Activated naive CD4-positive, alpha-beta T cell treated with anti-CD3 and anti-CD28 coated beads, Interleukin-2, amount 50 U/mL, for 72 hours (primary cell): ENCODE data around the gene CCDC40. TPM values are rescaled to one million over a fixed set of nuclear protein-coding genes. Genes with fewer than 3 reads are reported as not detected.

Source experiments
- ATAC-seq, 2 donors: fragments of 150-1000 bp; cut with Tn5 transposase; 2 replicates each; pipeline ENCODE4 v1.10.0; 2021; ENCODE audit warnings: mild to moderate bottlenecking in 2 of 2, moderate library complexity in 2 of 2
- DNase-seq, 2 donors: peaks; one replicate each; pipeline ENCODE4 v3.0.0; 2021 to 2022; ENCODE audit warnings: low spot score in 2 of 2
- H3K27ac Mint-ChIP-seq, 2 donors: one replicate each; pipeline ENCODE4 v1.8.0; 2022; ENCODE audit warnings: mild to moderate bottlenecking in 2 of 2, mixed read lengths in 2 of 2
- H3K36me3 Mint-ChIP-seq, 2 donors: one replicate each; pipeline ENCODE4 v1.8.0; 2022; ENCODE audit warnings: mixed read lengths in 2 of 2
- H3K9me3 Mint-ChIP-seq, 2 donors: one replicate each; pipeline ENCODE4 v1.8.0; 2022; ENCODE audit warnings: mixed read lengths in 2 of 2
- total RNA-seq, 2 donors: library from RNA; stranded (reverse); gene quantifications; one replicate each; pipeline ENCODE4 v1.2.3, GENCODE V29; 2022

CCDC40 gene
- total RNA-seq, 2 donors from 2014 or later = 0.45 to 0.50 TPM

- Mint-ChIP-seq H3K9me3 (no peaks in the 10 kb centered on the region), H3K27ac (no peak overlapping the region), H3K36me3 (peaks cover 0 to 8% of the 10 kb centered on the region in 2 donors)
- DNase-seq = no peak
- no peak for ATAC-seq
Observed at GRCh38 chr17:80109713-80110446, 73.4 kb downstream of the CCDC40 start.

GRCh38 chr17:80110447-80110812 is 74.0 kb downstream of the CCDC40 start:
- peaks cover 0 to 11% of the 10 kb centered on the region in 2 donors for H3K36me3 Mint-ChIP-seq
- H3K9me3 Mint-ChIP-seq = peaks cover 0 to 5% of the 10 kb centered on the region in 2 donors
- H3K27ac Mint-ChIP-seq = no peak overlapping the region
- no peak for ATAC-seq
- DNase-seq = no peak

GRCh38 chr17:80110927-80111701 is 74.7 kb downstream of the CCDC40 start:
- Mint-ChIP-seq H3K9me3 (peaks cover 0 to 5% of the 10 kb centered on the region in 2 donors), H3K27ac (no peak overlapping the region), H3K36me3 (peaks cover 0 to 7% of the 10 kb centered on the region in 2 donors)
- DNase-seq = no peak
- ATAC-seq = no peak

DNA sequence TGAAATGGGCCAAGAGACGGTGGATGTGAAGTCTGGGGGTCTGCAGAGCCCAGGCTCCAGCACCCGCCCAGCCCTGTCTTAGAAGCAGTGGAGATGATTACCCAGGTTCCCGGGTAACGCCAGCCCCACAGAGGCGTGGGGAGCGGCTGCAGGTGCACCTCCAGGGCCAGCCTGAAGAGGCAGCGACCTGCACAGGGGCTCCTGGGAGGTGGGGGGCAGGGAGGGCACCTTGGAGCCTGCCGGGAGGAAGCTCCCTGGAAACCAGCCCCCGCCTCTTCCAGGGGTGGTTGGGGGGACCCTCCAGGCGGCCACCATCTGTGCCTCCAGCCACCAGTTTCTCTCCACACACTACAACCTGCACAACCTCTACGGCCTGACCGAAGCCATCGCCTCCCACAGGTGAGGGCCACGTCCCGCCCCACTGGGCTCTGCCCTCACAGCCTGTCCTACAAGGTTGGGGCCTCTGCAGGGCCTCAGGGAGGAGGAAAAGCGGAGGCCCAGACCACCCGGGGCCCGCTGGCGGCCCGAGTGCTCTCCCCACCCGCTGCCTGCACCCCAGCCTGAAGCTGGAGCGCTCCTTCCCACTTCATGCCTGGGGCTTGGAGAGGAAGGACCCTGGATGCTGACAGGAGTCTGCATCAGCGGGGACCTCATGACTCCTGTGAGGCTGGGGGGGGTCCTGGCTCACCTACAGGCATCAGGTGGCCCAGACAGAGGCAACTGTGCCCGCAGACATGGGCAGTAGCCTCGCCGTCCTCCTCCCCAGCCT is 75.4 kb downstream of the CCDC40 start:
- ATAC-seq = peak in 1 of 2 donors; percentile 37
- H3K9me3 Mint-ChIP-seq = peaks cover 0 to 5% of the 10 kb centered on the region in 2 donors
- no peak overlapping the region for H3K27ac Mint-ChIP-seq
- peaks cover 0 to 6% of the 10 kb centered on the region in 2 donors for H3K36me3 Mint-ChIP-seq
- no peak for DNase-seq

DNA sequence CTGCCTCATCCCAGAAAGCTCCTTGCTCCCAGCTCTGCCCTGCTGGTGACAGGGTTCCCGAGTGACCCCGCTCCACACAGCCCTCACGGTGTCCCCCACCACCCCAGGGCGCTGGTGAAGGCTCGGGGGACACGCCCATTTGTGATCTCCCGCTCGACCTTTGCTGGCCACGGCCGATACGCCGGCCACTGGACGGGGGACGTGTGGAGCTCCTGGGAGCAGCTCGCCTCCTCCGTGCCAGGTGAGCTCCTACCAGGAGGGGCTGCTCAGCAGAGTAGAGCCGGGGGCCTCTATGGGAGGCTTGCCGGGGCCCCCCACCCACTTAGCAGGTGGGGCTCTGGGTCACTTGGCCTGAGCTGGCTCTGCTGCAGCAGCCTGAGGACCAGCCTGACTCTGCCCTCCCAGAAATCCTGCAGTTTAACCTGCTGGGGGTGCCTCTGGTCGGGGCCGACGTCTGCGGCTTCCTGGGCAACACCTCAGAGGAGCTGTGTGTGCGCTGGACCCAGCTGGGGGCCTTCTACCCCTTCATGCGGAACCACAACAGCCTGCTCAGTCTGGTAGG is 76.1 kb downstream of the CCDC40 start:
- H3K9me3 Mint-ChIP-seq = peaks cover 0 to 5% of the 10 kb centered on the region in 2 donors
- ATAC-seq = no peak
- no peak for DNase-seq
- H3K36me3 Mint-ChIP-seq = peaks cover 0 to 6% of the 10 kb centered on the region in 2 donors
- H3K27ac Mint-ChIP-seq = no peak overlapping the region

DNA sequence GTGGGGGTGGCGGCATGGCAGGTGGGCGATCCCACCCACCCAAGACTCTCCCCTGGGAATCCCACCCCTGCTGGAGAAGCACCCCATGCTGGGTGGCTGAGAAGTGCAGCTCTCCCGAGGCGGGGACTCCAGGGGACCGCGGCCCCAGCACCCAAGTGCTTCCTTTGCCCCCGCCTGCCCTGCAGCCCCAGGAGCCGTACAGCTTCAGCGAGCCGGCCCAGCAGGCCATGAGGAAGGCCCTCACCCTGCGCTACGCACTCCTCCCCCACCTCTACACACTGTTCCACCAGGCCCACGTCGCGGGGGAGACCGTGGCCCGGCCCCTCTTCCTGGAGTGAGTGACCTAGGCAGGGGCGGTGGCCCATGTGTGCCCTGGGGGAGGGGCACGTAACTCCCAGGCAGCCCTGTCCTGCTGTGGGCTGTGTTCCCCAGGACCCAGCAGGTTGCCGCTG is 76.6 kb downstream of the CCDC40 start:
- DNase-seq (no peak), ATAC-seq (no peak)
- H3K9me3 Mint-ChIP-seq = peaks cover 0 to 5% of the 10 kb centered on the region in 2 donors
- H3K27ac Mint-ChIP-seq = no peak overlapping the region
- H3K36me3 Mint-ChIP-seq = peaks cover 0 to 6% of the 10 kb centered on the region in 2 donors

DNA sequence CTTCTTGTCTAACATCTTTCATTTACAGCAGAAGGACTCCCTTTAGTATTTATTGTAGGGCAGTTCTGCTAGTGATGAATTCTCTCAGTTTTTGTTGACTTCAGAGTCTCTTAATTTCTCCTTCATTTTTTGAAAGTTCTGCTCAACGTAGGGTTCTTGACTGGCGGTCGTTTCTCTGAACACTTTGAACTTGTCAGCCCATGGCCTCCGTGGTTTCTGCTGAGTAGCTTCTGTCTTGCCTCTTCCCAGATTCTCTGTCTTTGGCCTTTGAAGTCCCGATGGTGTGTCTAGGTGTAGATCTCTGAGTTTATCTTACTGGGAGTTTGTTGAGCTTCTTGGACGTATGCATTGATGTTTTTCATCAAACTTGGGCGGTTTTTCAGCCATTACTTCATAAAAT is 78.3 kb downstream of the CCDC40 start:
- no peak for ATAC-seq
- DNase-seq = no peak
- peaks cover 0 to 5% of the 10 kb centered on the region in 2 donors for H3K9me3 Mint-ChIP-seq
- peaks cover 0 to 6% of the 10 kb centered on the region in 2 donors for H3K36me3 Mint-ChIP-seq
- H3K27ac Mint-ChIP-seq = no peak overlapping the region

- ATAC-seq (no peak), DNase-seq (no peak)
- Mint-ChIP-seq H3K9me3 (peaks cover 0 to 5% of the 10 kb centered on the region in 2 donors), H3K27ac (no peak overlapping the region), H3K36me3 (peaks cover 0 to 6% of the 10 kb centered on the region in 2 donors)
Observed at GRCh38 chr17:80115159-80115558, 78.7 kb downstream of the CCDC40 start.

DNA sequence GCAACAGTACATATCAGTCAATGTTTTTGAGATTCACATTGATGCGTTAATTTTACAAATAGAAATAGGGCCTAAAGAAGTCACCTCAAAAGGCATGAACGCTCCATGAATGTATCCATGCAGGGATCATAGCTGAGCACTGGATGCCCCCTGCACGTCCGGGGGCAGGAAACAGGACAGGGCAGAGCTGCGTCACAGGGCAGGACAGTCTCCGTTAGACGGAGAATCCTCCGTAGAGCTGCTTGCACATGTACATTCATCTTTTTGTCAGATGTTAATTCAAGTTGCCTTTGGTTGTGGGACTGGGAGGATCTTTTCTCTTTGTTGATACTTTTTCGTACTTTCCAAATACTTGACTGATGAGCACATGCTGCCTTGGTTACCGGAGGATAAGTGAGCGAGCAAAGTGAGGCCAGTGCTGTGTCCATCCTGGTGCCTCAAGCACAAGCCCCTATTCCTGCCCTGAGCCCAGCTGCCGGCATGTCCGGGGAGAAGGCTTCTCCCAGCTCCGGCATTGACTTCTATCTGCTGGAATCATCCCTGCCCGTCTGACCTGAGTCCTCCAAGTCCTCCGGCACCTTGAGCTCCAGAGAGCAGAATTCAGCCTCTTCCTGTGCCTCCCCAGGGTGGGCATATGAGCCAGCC is 80.0 kb downstream of the CCDC40 start:
- H3K36me3 Mint-ChIP-seq = peaks cover 0 to 6% of the 10 kb centered on the region in 2 donors
- peak in 1 of 2 donors; percentile 43 for DNase-seq
- ATAC-seq = no peak

GRCh38 chr17:80116921-80117380 is 80.5 kb downstream of the CCDC40 start:
- Mint-ChIP-seq H3K27ac (peak overlapping the region in 1 of 2 donors; percentile 50), H3K9me3 (peaks cover 0 to 5% of the 10 kb centered on the region in 2 donors), H3K36me3 (peaks cover 0 to 6% of the 10 kb centered on the region in 2 donors)
- DNase-seq = peak in 1 of 2 donors; percentile 39
- no peak for ATAC-seq

More for the DNA sequence above, 80.0 kb downstream of the CCDC40 start:
- Mint-ChIP-seq H3K27ac (no peak overlapping the region), H3K9me3 (peaks cover 0 to 5% of the 10 kb centered on the region in 2 donors)

GRCh38 chr17:80117491-80118401 is 81.3 kb downstream of the CCDC40 start:
- DNase-seq = peak in 1 of 2 donors; percentile 41
- Mint-ChIP-seq H3K27ac (peak overlapping the region in 1 of 2 donors; percentile 50), H3K36me3 (peaks cover 0 to 6% of the 10 kb centered on the region in 2 donors), H3K9me3 (peaks cover 0 to 5% of the 10 kb centered on the region in 2 donors)
- ATAC-seq = no peak

GRCh38 chr17:80118601-80119270 is 82.3 kb downstream of the CCDC40 start:
- Mint-ChIP-seq H3K36me3 (peaks cover 0 to 6% of the 10 kb centered on the region in 2 donors), H3K27ac (no peak overlapping the region), H3K9me3 (peaks cover 0 to 5% of the 10 kb centered on the region in 2 donors)
- DNase-seq (peak in 1 of 2 donors; percentile 50), ATAC-seq (no peak)

DNA sequence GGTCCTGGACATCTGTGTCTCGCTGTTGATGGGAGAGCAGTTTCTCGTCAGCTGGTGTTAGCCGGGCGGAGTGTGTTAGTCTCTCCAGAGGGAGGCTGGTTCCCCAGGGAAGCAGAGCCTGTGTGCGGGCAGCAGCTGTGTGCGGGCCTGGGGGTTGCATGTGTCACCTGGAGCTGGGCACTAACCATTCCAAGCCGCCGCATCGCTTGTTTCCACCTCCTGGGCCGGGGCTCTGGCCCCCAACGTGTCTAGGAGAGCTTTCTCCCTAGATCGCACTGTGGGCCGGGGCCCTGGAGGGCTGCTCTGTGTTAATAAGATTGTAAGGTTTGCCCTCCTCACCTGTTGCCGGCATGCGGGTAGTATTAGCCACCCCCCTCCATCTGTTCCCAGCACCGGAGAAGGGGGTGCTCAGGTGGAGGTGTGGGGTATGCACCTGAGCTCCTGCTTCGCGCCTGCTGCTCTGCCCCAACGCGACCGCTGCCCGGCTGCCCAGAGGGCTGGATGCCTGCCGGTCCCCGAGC is 82.9 kb downstream of the CCDC40 start:
- H3K27ac Mint-ChIP-seq = no peak overlapping the region
- peaks cover 0 to 6% of the 10 kb centered on the region in 2 donors for H3K36me3 Mint-ChIP-seq
- no peak for ATAC-seq
- DNase-seq = peak in 1 of 2 donors; percentile 51
- H3K9me3 Mint-ChIP-seq = peaks cover 0 to 5% of the 10 kb centered on the region in 2 donors

DNA sequence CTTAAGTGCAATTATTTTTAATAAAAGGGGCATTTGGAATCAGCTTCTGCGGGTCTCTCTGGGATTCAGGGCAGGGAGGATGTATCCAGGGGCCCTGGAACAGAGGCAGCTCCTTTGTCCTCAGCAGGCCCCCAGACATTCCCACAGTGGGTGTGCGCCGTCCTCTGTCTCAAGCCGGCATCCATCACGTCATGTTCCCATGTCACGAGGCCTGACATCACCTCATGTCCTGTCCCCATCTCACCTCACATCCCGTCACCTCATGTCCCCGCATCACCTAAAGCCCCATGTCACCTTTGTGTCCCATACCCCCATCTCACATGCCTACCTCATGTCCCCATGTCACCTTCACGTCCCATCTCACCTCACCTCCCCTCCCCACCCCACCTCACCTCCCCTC is 83.4 kb downstream of the CCDC40 start:
- no peak for ATAC-seq
- Mint-ChIP-seq H3K36me3 (peaks cover 0 to 6% of the 10 kb centered on the region in 2 donors), H3K27ac (no peak overlapping the region), H3K9me3 (peaks cover 0 to 5% of the 10 kb centered on the region in 2 donors)
- peak in 1 of 2 donors; percentile 9 for DNase-seq
